ENCODE results near the gene FAM237B.

The FAM237B gene

GRCh38 chr7:90320014-90320413 is 1.1 kb downstream of the FAM237B start:
- no peaks in the 10 kb centered on the region for H3K9me3 ChIP-seq (ENCODE audit: control insufficient read depth, insufficient read depth, low read length)
- H3K36me3 ChIP-seq (ENCODE audit: insufficient read depth, low read length): no peaks in the 10 kb centered on the region
- no peak overlapping the region for H3K9ac ChIP-seq (ENCODE audit: low read depth, low read length)
- no peaks in the 10 kb centered on the region for H3K4me1 ChIP-seq (ENCODE audit: insufficient read depth, low read length)

- Histone ChIP-seq H3K9me3 (ENCODE audit: control insufficient read depth, insufficient read depth, low read length) (no peaks in the 10 kb centered on the region), H3K9ac (ENCODE audit: low read depth, low read length) (no peak overlapping the region), H3K36me3 (ENCODE audit: insufficient read depth, low read length) (no peaks in the 10 kb centered on the region), H3K4me1 (ENCODE audit: insufficient read depth, low read length) (no peaks in the 10 kb centered on the region)
Measured at GRCh38 chr7:90313907-90314306, 7.2 kb downstream of the FAM237B start.

GRCh38 chr7:90312745-90313144 is 8.4 kb downstream of the FAM237B start:
- Histone ChIP-seq H3K9ac (ENCODE audit: low read depth, low read length) (no peak overlapping the region), H3K4me1 (ENCODE audit: insufficient read depth, low read length) (no peaks in the 10 kb centered on the region), H3K9me3 (ENCODE audit: control insufficient read depth, insufficient read depth, low read length) (no peaks in the 10 kb centered on the region), H3K36me3 (ENCODE audit: insufficient read depth, low read length) (no peaks in the 10 kb centered on the region)

GRCh38 chr7:90311175-90311574 is 9.9 kb downstream of the FAM237B start:
- H3K9me3 ChIP-seq (ENCODE audit: control insufficient read depth, insufficient read depth, low read length): no peaks in the 10 kb centered on the region
- no peak overlapping the region for H3K9ac ChIP-seq (ENCODE audit: low read depth, low read length)
- H3K36me3 ChIP-seq (ENCODE audit: insufficient read depth, low read length): no peaks in the 10 kb centered on the region
- no peaks in the 10 kb centered on the region for H3K4me1 ChIP-seq (ENCODE audit: insufficient read depth, low read length)

GRCh38 chr7:90309872-90310271 is 11.2 kb downstream of the FAM237B start:
- Histone ChIP-seq H3K36me3 (ENCODE audit: insufficient read depth, low read length) (no peaks in the 10 kb centered on the region), H3K9ac (ENCODE audit: low read depth, low read length) (no peak overlapping the region), H3K9me3 (ENCODE audit: control insufficient read depth, insufficient read depth, low read length) (no peaks in the 10 kb centered on the region), H3K4me1 (ENCODE audit: insufficient read depth, low read length) (no peaks in the 10 kb centered on the region)

- Histone ChIP-seq H3K4me1 (ENCODE audit: insufficient read depth, low read length) (no peaks in the 10 kb centered on the region), H3K36me3 (ENCODE audit: insufficient read depth, low read length) (no peaks in the 10 kb centered on the region), H3K9me3 (ENCODE audit: control insufficient read depth, insufficient read depth, low read length) (no peaks in the 10 kb centered on the region), H3K9ac (ENCODE audit: low read depth, low read length) (no peak overlapping the region)
Measured at GRCh38 chr7:90303241-90303640, 17.9 kb downstream of the FAM237B start.

GRCh38 chr7:90298145-90299038 is 22.7 kb downstream of the FAM237B start:
- H3K4me1 ChIP-seq (ENCODE audit: insufficient read depth, low read length): no peaks in the 10 kb centered on the region; the same call in 1 of the 2 replicates
- no peak overlapping the region for H3K9ac ChIP-seq (ENCODE audit: low read depth, low read length)
- H3K9me3 ChIP-seq (ENCODE audit: control insufficient read depth, insufficient read depth, low read length): no peaks in the 10 kb centered on the region; the same call in 1 of the 2 replicates
- H3K36me3 ChIP-seq (ENCODE audit: insufficient read depth, low read length): no peaks in the 10 kb centered on the region

- Histone ChIP-seq H3K9ac (ENCODE audit: low read depth, low read length) (no peak overlapping the region), H3K4me1 (ENCODE audit: insufficient read depth, low read length) (no peaks in the 10 kb centered on the region), H3K36me3 (ENCODE audit: insufficient read depth, low read length) (no peaks in the 10 kb centered on the region), H3K9me3 (ENCODE audit: control insufficient read depth, insufficient read depth, low read length) (peaks cover 8% of the 10 kb centered on the region; the same call in 1 of the 2 replicates)
Measured at GRCh38 chr7:90290244-90291113, 30.6 kb downstream of the FAM237B start.

GRCh38 chr7:90288154-90288553 is 33.0 kb downstream of the FAM237B start:
- no peaks in the 10 kb centered on the region for H3K4me1 ChIP-seq (ENCODE audit: insufficient read depth, low read length)
- no peak overlapping the region for H3K9ac ChIP-seq (ENCODE audit: low read depth, low read length)
- H3K36me3 ChIP-seq (ENCODE audit: insufficient read depth, low read length): no peaks in the 10 kb centered on the region
- peaks cover 6% of the 10 kb centered on the region; the same call in 1 of the 2 replicates for H3K9me3 ChIP-seq (ENCODE audit: control insufficient read depth, insufficient read depth, low read length)

- no peaks in the 10 kb centered on the region for H3K4me1 ChIP-seq (ENCODE audit: insufficient read depth, low read length)
- H3K9ac ChIP-seq (ENCODE audit: low read depth, low read length): no peak overlapping the region
- no peaks in the 10 kb centered on the region for H3K36me3 ChIP-seq (ENCODE audit: insufficient read depth, low read length)
- H3K9me3 ChIP-seq (ENCODE audit: control insufficient read depth, insufficient read depth, low read length): no peaks in the 10 kb centered on the region
Measured at GRCh38 chr7:90276033-90276728, 44.9 kb downstream of the FAM237B start.

GRCh38 chr7:90274161-90274560 is 46.9 kb downstream of the FAM237B start:
- H3K4me1 ChIP-seq (ENCODE audit: insufficient read depth, low read length): no peaks in the 10 kb centered on the region
- no peak overlapping the region for H3K9ac ChIP-seq (ENCODE audit: low read depth, low read length)
- no peaks in the 10 kb centered on the region for H3K9me3 ChIP-seq (ENCODE audit: control insufficient read depth, insufficient read depth, low read length)
- H3K36me3 ChIP-seq (ENCODE audit: insufficient read depth, low read length): no peaks in the 10 kb centered on the region

- no peaks in the 10 kb centered on the region for H3K9me3 ChIP-seq (ENCODE audit: control insufficient read depth, insufficient read depth, low read length)
- H3K4me1 ChIP-seq (ENCODE audit: insufficient read depth, low read length): no peaks in the 10 kb centered on the region
- no peak overlapping the region for H3K9ac ChIP-seq (ENCODE audit: low read depth, low read length)
- H3K36me3 ChIP-seq (ENCODE audit: insufficient read depth, low read length): no peaks in the 10 kb centered on the region
Measured at GRCh38 chr7:90272242-90272641, 48.9 kb downstream of the FAM237B start.

GRCh38 chr7:90271753-90272152 is 49.4 kb downstream of the FAM237B start:
- no peaks in the 10 kb centered on the region for H3K9me3 ChIP-seq (ENCODE audit: control insufficient read depth, insufficient read depth, low read length)
- H3K9ac ChIP-seq (ENCODE audit: low read depth, low read length): no peak overlapping the region
- H3K4me1 ChIP-seq (ENCODE audit: insufficient read depth, low read length): no peaks in the 10 kb centered on the region
- H3K36me3 ChIP-seq (ENCODE audit: insufficient read depth, low read length): no peaks in the 10 kb centered on the region

GRCh38 chr7:90270431-90271178 is 50.5 kb downstream of the FAM237B start:
- H3K9me3 ChIP-seq (ENCODE audit: control insufficient read depth, insufficient read depth, low read length): no peaks in the 10 kb centered on the region
- H3K4me1 ChIP-seq (ENCODE audit: insufficient read depth, low read length): no peaks in the 10 kb centered on the region
- no peak overlapping the region for H3K9ac ChIP-seq (ENCODE audit: low read depth, low read length)
- no peaks in the 10 kb centered on the region for H3K36me3 ChIP-seq (ENCODE audit: insufficient read depth, low read length)

Measured in ES-I3 (cell line).